ENCODE results near the gene PANX1.

PANX1 gene

GRCh38 chr11:94141511-94142307 lies 13.1 kb downstream of the PANX1 start:
- Histone ChIP-seq H3K27ac (ENCODE audit: low read depth, low read length) (no peak overlapping the region), H3K27me3 (ENCODE audit: control insufficient read depth, insufficient read depth, low read length) (no peaks in the 10 kb centered on the region), H3K4me1 (ENCODE audit: control insufficient read depth, insufficient read depth, low read length) (peaks cover 26% of the 10 kb centered on the region), H3K9me3 (ENCODE audit: control insufficient read depth, insufficient read depth, low read depth, low read length) (no peaks in the 10 kb centered on the region), H3K9ac (ENCODE audit: low read length) (no peak overlapping the region), H3K36me3 (ENCODE audit: control insufficient read depth, insufficient read depth, low read length) (peaks cover 6% of the 10 kb centered on the region; the same call in 1 of the 2 replicates), H3K4me3 (ENCODE audit: low read depth, low read length) (peak overlapping the region; percentile 5; the same call in 1 of the 2 replicates)

GRCh38 chr11:94142308-94143281 lies 14.0 kb downstream of the PANX1 start:
- H3K27ac ChIP-seq (ENCODE audit: low read depth, low read length), result no peak overlapping the region
- peaks cover 26% of the 10 kb centered on the region for H3K4me1 ChIP-seq (ENCODE audit: control insufficient read depth, insufficient read depth, low read length)
- H3K27me3 ChIP-seq (ENCODE audit: control insufficient read depth, insufficient read depth, low read length), result no peaks in the 10 kb centered on the region
- H3K36me3 ChIP-seq (ENCODE audit: control insufficient read depth, insufficient read depth, low read length), result peaks cover 6% of the 10 kb centered on the region; the same call in 1 of the 2 replicates
- H3K9me3 ChIP-seq (ENCODE audit: control insufficient read depth, insufficient read depth, low read depth, low read length), result no peaks in the 10 kb centered on the region
- H3K4me3 ChIP-seq (ENCODE audit: low read depth, low read length), result peak overlapping the region; percentile 5; the same call in 1 of the 2 replicates
- H3K9ac ChIP-seq (ENCODE audit: low read length), result no peak overlapping the region

GRCh38 chr11:94144216-94144615 lies 15.6 kb downstream of the PANX1 start:
- Histone ChIP-seq H3K36me3 (ENCODE audit: control insufficient read depth, insufficient read depth, low read length) (peaks cover 6% of the 10 kb centered on the region; the same call in 1 of the 2 replicates), H3K4me1 (ENCODE audit: control insufficient read depth, insufficient read depth, low read length) (peaks cover 31% of the 10 kb centered on the region), H3K27ac (ENCODE audit: low read depth, low read length) (no peak overlapping the region)

GRCh38 chr11:94144664-94145063 lies 16.0 kb downstream of the PANX1 start:
- H3K4me1 ChIP-seq (ENCODE audit: control insufficient read depth, insufficient read depth, low read length), result peaks cover 29% of the 10 kb centered on the region

More at GRCh38 chr11:94144216-94144615, 15.6 kb downstream of the PANX1 start:
- no peak overlapping the region for H3K4me3 ChIP-seq (ENCODE audit: low read depth, low read length)
- H3K9me3 ChIP-seq (ENCODE audit: control insufficient read depth, insufficient read depth, low read depth, low read length), result no peaks in the 10 kb centered on the region
- H3K9ac ChIP-seq (ENCODE audit: low read length), result no peak overlapping the region
- H3K27me3 ChIP-seq (ENCODE audit: control insufficient read depth, insufficient read depth, low read length), result no peaks in the 10 kb centered on the region

DNA sequence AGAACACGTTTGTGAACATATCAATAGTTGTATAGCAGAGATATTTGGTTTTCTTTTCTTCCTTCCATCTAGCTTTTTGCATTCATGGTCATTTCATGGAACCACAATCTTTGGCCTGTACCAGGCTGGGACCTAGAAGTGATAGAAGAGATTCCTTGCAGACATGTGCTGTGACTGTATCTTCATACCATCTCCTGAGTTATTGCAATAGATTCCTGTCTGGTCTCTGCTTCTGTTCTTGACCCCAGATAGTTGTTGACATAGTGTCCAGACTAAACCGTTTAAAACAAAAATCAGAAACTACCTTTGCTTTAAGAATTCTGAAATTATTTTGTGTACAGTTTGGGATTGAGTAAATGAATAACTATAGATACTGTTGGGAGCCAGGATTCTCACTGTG lies 16.8 kb downstream of the PANX1 start:
- H3K4me1 ChIP-seq (ENCODE audit: control insufficient read depth, insufficient read depth, low read length), result peaks cover 30% of the 10 kb centered on the region
- no peak overlapping the region for H3K27ac ChIP-seq (ENCODE audit: low read depth, low read length)
- no peaks in the 10 kb centered on the region for H3K27me3 ChIP-seq (ENCODE audit: control insufficient read depth, insufficient read depth, low read length)
- H3K4me3 ChIP-seq (ENCODE audit: low read depth, low read length), result no peak overlapping the region
- H3K36me3 ChIP-seq (ENCODE audit: control insufficient read depth, insufficient read depth, low read length), result peaks cover 6% of the 10 kb centered on the region; the same call in 1 of the 2 replicates
- no peaks in the 10 kb centered on the region for H3K9me3 ChIP-seq (ENCODE audit: control insufficient read depth, insufficient read depth, low read depth, low read length)
- H3K9ac ChIP-seq (ENCODE audit: low read length), result no peak overlapping the region

More at GRCh38 chr11:94144664-94145063, 16.0 kb downstream of the PANX1 start:
- Histone ChIP-seq H3K27ac (ENCODE audit: low read depth, low read length) (no peak overlapping the region), H3K9me3 (ENCODE audit: control insufficient read depth, insufficient read depth, low read depth, low read length) (no peaks in the 10 kb centered on the region), H3K4me3 (ENCODE audit: low read depth, low read length) (no peak overlapping the region), H3K9ac (ENCODE audit: low read length) (no peak overlapping the region), H3K36me3 (ENCODE audit: control insufficient read depth, insufficient read depth, low read length) (peaks cover 6% of the 10 kb centered on the region; the same call in 1 of the 2 replicates), H3K27me3 (ENCODE audit: control insufficient read depth, insufficient read depth, low read length) (no peaks in the 10 kb centered on the region)

DNA sequence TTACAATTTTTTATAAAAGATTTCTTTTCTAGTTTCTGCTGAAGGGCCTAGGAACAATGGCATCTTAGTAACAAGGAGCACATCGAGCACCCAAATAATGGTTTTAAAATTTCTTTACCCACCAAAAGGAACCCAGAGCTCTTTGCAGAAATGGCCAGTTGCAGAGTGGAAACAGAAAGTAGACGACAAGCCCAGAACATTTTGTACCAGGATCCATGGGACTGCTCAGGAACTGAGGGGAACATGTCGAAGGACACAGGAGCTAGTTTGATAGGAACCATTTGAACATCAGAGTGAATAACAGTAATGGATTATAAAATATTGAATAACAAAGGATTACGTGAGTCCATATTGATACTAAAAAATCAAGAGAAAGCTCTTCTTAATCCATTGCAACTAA lies 17.3 kb downstream of the PANX1 start:
- H3K4me1 ChIP-seq (ENCODE audit: control insufficient read depth, insufficient read depth, low read length), result peaks cover 32% of the 10 kb centered on the region
- H3K9me3 ChIP-seq (ENCODE audit: control insufficient read depth, insufficient read depth, low read depth, low read length), result no peaks in the 10 kb centered on the region
- H3K36me3 ChIP-seq (ENCODE audit: control insufficient read depth, insufficient read depth, low read length), result peaks cover 6% of the 10 kb centered on the region; the same call in 1 of the 2 replicates
- no peak overlapping the region for H3K9ac ChIP-seq (ENCODE audit: low read length)
- no peak overlapping the region for H3K4me3 ChIP-seq (ENCODE audit: low read depth, low read length)
- H3K27me3 ChIP-seq (ENCODE audit: control insufficient read depth, insufficient read depth, low read length), result no peaks in the 10 kb centered on the region
- H3K27ac ChIP-seq (ENCODE audit: low read depth, low read length), result no peak overlapping the region

- H3K27me3 ChIP-seq (ENCODE audit: control insufficient read depth, insufficient read depth, low read length), result no peaks in the 10 kb centered on the region
- no peaks in the 10 kb centered on the region for H3K9me3 ChIP-seq (ENCODE audit: control insufficient read depth, insufficient read depth, low read depth, low read length)
- H3K36me3 ChIP-seq (ENCODE audit: control insufficient read depth, insufficient read depth, low read length), result peaks cover 6% of the 10 kb centered on the region; the same call in 1 of the 2 replicates
- H3K4me3 ChIP-seq (ENCODE audit: low read depth, low read length), result no peak overlapping the region
- H3K4me1 ChIP-seq (ENCODE audit: control insufficient read depth, insufficient read depth, low read length), result peaks cover 33% of the 10 kb centered on the region
- H3K9ac ChIP-seq (ENCODE audit: low read length), result no peak overlapping the region
- no peak overlapping the region for H3K27ac ChIP-seq (ENCODE audit: low read depth, low read length)
Observed at GRCh38 chr11:94147433-94147845, 18.8 kb downstream of the PANX1 start.

DNA sequence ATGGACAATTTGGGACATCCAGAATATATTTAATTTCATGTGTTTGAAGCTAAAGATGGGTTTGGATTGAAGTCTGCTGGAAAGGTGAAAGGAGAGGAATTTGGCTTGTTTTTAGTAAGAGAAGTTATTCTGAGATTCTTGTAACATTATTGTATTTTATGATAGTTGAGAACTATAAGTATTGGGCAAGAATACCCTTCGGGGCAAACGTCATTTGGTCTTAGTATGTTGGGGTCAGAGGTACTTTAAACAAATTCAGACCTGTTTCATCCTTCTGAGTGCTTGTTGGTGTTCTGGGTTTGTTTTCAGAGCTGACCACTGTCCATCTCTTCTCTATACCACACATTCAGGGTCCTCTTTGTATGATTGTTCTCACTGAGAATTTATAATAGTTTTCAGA lies 19.5 kb downstream of the PANX1 start:
- Histone ChIP-seq H3K4me3 (ENCODE audit: low read depth, low read length) (no peak overlapping the region), H3K9ac (ENCODE audit: low read length) (no peak overlapping the region), H3K36me3 (ENCODE audit: control insufficient read depth, insufficient read depth, low read length) (peaks cover 6% of the 10 kb centered on the region; the same call in 1 of the 2 replicates), H3K27me3 (ENCODE audit: control insufficient read depth, insufficient read depth, low read length) (no peaks in the 10 kb centered on the region), H3K27ac (ENCODE audit: low read depth, low read length) (no peak overlapping the region), H3K4me1 (ENCODE audit: control insufficient read depth, insufficient read depth, low read length) (peaks cover 34% of the 10 kb centered on the region), H3K9me3 (ENCODE audit: control insufficient read depth, insufficient read depth, low read depth, low read length) (no peaks in the 10 kb centered on the region)

DNA sequence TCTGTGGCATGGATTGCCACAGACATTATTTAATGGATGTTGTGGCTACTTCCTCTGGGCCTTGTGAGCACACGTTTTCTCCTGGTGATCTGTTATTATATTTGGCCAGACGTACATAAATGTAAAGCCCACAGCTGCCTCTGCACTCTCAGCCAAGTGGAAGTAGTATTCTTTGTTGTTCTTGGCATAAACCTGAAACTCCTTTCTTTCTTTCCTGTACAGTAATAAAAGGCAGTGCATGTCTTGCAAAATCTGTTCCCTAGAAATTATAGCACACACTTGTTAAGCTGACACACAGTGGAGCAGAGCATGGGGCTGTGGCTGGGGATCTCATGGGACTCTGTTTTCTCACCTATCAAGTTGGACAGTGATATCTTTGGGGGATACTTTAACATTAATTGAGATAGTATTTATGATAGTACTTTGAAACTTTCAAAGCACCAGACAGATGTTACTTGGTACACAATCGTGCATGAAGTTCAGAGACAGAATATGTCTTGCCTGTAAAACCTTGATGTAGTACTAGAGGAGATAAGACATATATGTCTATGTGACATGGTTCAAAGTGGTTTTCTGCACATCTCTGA lies 20.9 kb downstream of the PANX1 start:
- no peaks in the 10 kb centered on the region for H3K27me3 ChIP-seq (ENCODE audit: control insufficient read depth, insufficient read depth, low read length)
- no peak overlapping the region for H3K9ac ChIP-seq (ENCODE audit: low read length)
- H3K27ac ChIP-seq (ENCODE audit: low read depth, low read length), result no peak overlapping the region
- H3K9me3 ChIP-seq (ENCODE audit: control insufficient read depth, insufficient read depth, low read depth, low read length), result no peaks in the 10 kb centered on the region
- H3K4me1 ChIP-seq (ENCODE audit: control insufficient read depth, insufficient read depth, low read length), result peaks cover 36% of the 10 kb centered on the region
- no peak overlapping the region for H3K4me3 ChIP-seq (ENCODE audit: low read depth, low read length)
- peaks cover 14% of the 10 kb centered on the region for H3K36me3 ChIP-seq (ENCODE audit: control insufficient read depth, insufficient read depth, low read length)

- Histone ChIP-seq H3K27me3 (ENCODE audit: control insufficient read depth, insufficient read depth, low read length) (no peaks in the 10 kb centered on the region), H3K4me3 (ENCODE audit: low read depth, low read length) (no peak overlapping the region), H3K9ac (ENCODE audit: low read length) (no peak overlapping the region), H3K9me3 (ENCODE audit: control insufficient read depth, insufficient read depth, low read depth, low read length) (no peaks in the 10 kb centered on the region), H3K27ac (ENCODE audit: low read depth, low read length) (no peak overlapping the region), H3K4me1 (ENCODE audit: control insufficient read depth, insufficient read depth, low read length) (peaks cover 36% of the 10 kb centered on the region), H3K36me3 (ENCODE audit: control insufficient read depth, insufficient read depth, low read length) (peaks cover 16% of the 10 kb centered on the region)
Observed at GRCh38 chr11:94150056-94150455, 21.4 kb downstream of the PANX1 start.

Data from HUES6 (cell line).